ENCODE measurements around the gene NCKAP5.

DNA sequence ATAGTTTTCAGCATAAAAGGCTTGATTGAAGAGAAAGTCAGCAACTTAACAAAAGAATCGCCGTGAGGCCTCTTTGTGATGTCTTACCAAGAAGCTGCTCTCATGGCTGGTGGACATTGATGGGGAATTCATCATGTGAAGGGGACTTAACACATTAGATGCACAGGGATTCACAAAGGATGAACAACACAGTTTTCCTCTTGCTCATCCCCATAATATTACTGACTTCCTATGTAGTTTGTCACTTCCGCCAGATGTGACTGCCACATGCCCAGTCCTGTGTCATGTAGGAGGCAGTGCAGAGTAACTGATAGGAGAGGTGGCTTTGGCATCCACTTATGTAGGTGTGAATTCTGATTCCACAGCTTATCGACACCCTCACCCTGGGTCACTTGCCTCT, 665.6 kb downstream of the NCKAP5 start:
- TF ChIP-seq POLR2A (IDR thresholded peaks at IDR 0.05) (no peak), POLR2AphosphoS5 (IDR thresholded peaks at IDR 0.05; ENCODE audit: insufficient read depth in 1 of 2, low read depth in 1 of 2) (no peak)
- TF ChIP-seq, protein P1, sequence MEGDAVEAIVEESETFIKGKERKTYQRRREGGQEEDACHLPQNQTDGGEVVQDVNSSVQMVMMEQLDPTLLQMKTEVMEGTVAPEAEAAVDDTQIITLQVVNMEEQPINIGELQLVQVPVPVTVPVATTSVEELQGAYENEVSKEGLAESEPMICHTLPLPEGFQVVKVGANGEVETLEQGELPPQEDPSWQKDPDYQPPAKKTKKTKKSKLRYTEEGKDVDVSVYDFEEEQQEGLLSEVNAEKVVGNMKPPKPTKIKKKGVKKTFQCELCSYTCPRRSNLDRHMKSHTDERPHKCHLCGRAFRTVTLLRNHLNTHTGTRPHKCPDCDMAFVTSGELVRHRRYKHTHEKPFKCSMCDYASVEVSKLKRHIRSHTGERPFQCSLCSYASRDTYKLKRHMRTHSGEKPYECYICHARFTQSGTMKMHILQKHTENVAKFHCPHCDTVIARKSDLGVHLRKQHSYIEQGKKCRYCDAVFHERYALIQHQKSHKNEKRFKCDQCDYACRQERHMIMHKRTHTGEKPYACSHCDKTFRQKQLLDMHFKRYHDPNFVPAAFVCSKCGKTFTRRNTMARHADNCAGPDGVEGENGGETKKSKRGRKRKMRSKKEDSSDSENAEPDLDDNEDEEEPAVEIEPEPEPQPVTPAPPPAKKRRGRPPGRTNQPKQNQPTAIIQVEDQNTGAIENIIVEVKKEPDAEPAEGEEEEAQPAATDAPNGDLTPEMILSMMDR (IDR thresholded peaks at IDR 0.05): no peak

Data from vagina (tissue), 2 donors.